Transverse colon (tissue), 4 donors: Measurements from ENCODE around the gene GPR18. TPM values are rescaled to one million over a fixed set of nuclear protein-coding genes. Genes with fewer than 3 reads are reported as not detected.

Experiments
- small RNA-seq, 4 donors: library from RNA; depleted of rRNA; stranded (forward); fragments of <200 nt; gene quantifications; one replicate each; pipeline ENCODE3, GENCODE V24; 2016
- total RNA-seq, 4 donors: library from RNA; depleted of rRNA; stranded (reverse); fragments of >200 nt; gene quantifications; one replicate each; pipeline ENCODE4 v1.1.0, GENCODE V29; 2016

Gene GPR18
- total RNA-seq, 4 donors from 2014 or later, result 0.41 to 0.48 TPM; not detected in 2

Small RNA genes lying within 50 kb of the gene (small RNA-seq; reads per million reads assigned to genes)
- 0.14 to 0.36 (median 0.23) reads per million in 4 donors for gene RN7SKP9

Other genes starting within 250 kb of the GPR18 start
- gene UBAC2, start 57.5 kb downstream of the GPR18 start, total RNA-seq, result 10 to 100 TPM; 34.4 to 77.3 (median 66.5) TPM
- 10 to 100 TPM in 1 of 4 donors, 1 to 10 TPM in 3; 3.0 to 14.6 (median 6.5) TPM for gene GPR183, start 49.0 kb upstream of the GPR18 start, total RNA-seq
- gene TM9SF2, start 243.1 kb upstream of the GPR18 start, total RNA-seq, result 100 to 1,000 TPM in 2 of 4 donors, 10 to 100 TPM in 2; 27.9 to 171 (median 116) TPM